GM04503 (cell line): ENCODE data around the gene EBF3.

Experiments
- DNase-seq: peaks from one replicate; pipeline ENCODE4 v3.0.0-alpha.2; 2012; ENCODE audit warnings: low read depth

EBF3 gene

DNA sequence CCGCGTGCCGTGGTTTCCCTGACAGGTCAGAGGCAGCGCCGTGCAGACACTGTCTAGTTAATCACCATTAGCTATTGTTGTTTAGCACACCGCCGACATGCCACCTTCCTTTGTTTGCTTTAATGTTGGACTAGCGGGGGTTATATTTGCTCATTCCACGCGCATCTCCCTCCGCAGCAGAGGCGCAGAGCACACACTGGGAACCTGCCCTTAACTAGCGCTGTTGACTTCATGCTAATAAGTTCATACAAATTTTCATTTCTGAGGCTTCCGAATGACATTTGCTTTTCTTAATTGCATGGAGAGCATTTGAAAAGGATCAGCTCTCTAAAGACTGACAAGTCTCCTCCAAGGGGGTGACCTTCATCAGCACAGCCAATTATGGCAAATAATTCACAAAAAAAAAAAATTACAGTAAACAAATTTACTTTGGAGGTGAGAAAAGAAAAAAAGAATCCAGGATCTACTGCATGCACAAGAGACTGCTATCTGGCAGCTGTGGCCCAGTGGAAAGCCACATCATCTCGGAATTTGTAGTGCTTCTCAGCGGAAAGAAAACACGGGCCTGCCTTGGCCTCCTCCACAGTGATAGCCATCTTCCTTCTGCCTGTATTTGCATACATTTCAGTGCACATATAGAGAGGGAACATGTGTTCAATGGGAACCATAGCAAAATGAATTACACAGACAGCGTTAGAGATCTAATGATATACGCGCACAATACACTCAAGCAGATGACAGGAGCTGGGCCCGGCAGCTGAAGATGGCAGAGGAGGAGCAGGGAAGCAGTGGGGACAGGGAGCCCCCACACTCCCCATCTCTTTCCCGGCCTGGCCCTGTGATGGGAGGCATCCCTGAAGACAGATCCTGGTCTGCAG lies 94.2 kb downstream of the EBF3 start:
- no peak for DNase-seq

GRCh38 chr10:129868449-129869035 lies 95.5 kb downstream of the EBF3 start:
- no peak for DNase-seq

DNA sequence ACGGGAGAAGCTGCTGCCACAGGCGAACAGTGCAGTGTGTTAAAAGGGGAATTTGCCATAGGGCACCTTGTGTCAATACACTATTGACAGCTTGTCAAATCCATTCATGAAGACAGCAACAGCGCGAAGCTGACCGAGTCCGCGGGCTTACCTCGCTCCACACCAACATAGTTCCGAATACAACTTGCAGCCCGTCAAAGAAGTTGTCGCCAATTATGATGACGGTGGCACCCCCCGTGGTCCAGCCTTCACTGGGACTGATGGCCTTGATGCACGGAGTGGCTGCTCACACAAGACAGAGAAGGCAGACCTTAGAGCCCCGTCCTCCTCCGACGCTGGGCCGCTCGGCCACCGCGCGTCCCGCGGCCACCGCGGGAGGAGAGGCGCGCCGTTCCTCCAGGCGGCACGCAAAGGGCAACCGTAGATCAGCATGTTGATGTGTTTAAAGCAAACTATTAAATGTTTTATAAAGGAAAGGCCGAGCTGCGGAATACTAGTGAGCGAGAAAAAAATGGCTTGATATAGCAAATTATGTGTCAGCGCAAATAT lies 96.4 kb downstream of the EBF3 start:
- DNase-seq, result no peak

DNA sequence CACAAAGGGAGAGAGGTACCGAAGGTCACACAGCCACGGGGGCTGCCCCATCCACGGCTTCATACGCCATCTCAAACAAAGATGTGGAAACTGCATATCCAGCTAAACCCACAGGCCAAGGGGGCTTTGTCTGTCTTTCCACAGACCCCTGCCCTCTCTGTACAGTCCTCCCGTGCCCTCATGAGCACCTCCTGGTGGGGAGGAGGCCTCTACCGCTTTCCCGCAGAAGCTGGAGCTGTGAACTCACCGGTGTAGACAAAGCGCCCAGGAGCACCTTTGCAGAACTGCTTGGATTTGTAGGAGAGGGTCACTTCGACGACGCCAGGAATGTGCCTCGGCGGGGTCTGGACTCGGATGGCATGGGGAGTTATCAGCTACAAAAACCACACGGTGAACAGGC lies 97.2 kb downstream of the EBF3 start:
- no peak for DNase-seq

GRCh38 chr10:129865960-129866359 lies 98.1 kb downstream of the EBF3 start:
- DNase-seq, result no peak

- no peak for DNase-seq
These were observed 98.7 kb downstream of the EBF3 start for GRCh38 chr10:129865413-129865812.

DNA sequence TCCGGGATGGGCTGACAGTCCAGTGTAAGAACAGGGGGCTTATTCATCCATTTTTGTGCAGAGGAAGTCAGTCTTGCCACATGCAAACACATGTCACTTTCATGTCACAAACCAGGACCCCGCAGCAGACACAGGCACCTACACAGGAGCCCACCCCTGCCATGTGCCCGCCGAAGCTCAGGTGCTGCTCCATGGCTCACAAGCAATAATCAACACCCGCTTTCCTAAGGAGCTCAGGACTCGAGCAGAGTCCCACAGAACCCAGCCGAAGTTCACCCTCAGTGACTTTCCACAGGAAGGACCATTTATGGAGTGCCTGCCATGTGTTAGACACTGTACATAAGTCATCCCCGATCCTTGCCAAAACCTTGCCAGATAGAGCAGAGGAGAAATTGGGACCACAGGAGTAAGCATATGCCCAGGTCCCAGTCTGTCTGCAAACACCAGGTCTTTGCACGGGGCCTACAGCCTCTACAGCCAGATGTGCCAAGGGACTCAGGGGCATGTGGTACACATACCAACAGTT lies 99.4 kb downstream of the EBF3 start:
- DNase-seq, result no peak

DNA sequence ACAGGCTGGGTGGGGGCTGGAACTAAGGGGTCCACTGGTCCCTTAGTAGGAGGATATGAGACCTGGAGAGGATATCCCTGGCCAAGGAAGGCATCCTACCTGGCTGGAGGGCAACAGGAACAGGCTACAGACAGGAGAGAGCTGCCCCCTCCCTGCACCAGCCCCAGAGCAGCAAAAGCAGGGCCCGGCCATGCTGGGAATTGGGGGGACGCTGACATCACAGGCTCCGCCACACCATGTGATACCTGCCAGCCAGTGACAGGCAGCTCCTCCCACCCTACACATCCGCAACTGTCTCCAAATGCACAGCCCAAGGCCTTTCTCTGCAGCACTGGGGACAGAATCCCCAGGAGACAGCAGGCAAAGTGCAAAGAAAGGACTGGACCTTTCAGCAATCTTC lies 100.0 kb downstream of the EBF3 start:
- no peak for DNase-seq

GRCh38 chr10:129863201-129863663 lies 100.8 kb downstream of the EBF3 start:
- DNase-seq, result no peak

GRCh38 chr10:129861776-129862531 lies 102.1 kb downstream of the EBF3 start:
- no peak for DNase-seq

- no peak for DNase-seq
These were observed 103.7 kb downstream of the EBF3 start for GRCh38 chr10:129860396-129860795.

DNA sequence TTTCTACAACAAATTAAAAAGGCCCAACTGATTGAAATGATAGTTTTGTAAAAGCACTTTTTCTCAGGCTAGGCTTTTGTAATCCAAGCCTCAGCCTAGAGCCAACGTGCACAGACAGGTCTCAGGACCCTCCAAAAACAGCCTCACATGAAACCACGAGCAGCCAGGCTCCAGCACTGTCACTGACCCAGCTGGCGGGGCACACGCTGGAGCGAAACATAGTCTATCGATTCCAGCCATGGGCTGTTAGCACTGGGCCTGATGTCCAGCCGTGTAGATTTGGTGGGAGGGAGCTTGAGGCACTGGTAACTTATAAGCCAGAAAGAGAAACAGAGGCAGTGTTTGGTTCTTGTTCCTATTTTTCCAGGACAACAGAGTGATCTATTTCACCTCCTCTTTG lies 104.5 kb downstream of the EBF3 start:
- DNase-seq, result no peak

DNA sequence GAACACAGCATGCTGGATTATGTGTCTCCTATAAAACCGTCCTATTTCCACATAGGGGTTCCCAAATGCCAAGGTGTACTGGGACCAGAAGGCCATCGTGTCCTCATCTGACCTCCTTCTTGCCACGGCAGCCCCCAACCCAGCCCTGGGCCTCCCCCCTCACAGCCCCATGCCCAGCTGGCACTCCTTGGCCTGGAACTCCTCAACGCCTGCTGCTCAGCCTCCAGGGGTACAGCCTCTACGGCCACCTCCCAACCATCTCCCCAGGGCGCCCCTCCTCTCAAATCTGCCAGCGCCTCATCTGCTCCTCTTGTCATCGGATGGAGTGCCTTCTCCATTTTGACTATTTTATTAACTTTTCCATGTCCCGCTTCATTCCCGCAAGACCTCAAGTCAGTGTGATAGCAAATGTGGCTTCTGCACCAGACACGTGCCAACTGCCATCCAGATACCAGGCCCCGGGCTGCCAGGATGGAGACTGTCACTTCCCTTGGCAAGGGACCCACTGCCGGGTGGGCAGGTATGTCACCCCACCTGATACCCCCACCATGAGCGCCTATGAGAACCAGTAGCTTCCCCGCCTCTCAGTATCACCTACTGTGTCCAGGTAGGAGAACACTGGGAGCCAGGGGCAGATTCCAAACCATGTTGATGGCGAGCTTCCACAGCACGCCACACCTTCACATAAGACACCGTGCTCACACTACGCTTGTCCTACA lies 106.7 kb downstream of the EBF3 start:
- DNase-seq, result no peak

GRCh38 chr10:129855836-129856563 lies 108.1 kb downstream of the EBF3 start:
- DNase-seq, result no peak

DNA sequence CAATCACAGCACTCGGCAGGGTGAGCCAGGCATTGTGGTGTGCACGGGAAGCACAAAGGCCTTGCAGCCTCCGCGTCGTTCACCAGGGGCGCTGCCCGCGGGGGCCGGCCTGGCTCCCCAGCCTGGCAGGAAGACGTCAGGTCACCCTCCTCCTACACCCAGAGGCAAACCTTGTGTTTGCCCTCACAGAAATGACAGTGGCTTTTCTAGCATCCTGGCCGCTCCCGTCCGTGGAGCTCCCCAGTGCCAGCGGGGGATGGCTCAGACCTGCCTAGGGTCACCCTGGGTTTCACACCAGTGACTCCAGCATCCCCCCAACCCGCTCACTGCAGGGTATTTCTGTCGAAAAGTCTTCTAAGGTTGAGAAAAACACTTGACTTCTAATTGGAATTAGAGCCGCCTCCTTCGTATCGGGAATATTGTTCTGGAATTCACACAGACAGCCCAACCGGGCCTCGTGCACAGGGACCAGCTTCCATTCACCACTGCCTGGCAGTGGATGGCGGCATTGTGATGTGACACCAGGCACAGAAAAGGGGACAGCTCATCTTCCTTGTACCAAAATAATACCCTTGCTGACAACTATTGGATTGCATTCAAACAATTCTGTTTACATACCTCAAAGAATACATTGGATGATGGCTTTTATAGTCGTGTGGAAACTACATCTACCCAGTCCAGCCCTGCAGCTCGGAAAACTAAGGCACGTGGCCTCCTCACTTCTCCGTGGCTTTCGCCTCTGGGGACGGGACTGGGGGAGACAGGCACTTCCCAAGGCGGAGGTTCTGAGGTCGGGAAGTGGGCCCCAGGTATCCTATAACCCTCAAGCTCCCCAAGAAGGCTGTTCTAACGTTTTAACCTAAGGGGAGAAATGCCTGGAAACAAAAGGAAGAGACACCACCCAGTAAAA lies 109.0 kb downstream of the EBF3 start:
- DNase-seq, result no peak

GRCh38 chr10:129854158-129854557 lies 109.9 kb downstream of the EBF3 start:
- no peak for DNase-seq

- DNase-seq, result no peak
These were observed 110.5 kb downstream of the EBF3 start for GRCh38 chr10:129853562-129853903.

DNA sequence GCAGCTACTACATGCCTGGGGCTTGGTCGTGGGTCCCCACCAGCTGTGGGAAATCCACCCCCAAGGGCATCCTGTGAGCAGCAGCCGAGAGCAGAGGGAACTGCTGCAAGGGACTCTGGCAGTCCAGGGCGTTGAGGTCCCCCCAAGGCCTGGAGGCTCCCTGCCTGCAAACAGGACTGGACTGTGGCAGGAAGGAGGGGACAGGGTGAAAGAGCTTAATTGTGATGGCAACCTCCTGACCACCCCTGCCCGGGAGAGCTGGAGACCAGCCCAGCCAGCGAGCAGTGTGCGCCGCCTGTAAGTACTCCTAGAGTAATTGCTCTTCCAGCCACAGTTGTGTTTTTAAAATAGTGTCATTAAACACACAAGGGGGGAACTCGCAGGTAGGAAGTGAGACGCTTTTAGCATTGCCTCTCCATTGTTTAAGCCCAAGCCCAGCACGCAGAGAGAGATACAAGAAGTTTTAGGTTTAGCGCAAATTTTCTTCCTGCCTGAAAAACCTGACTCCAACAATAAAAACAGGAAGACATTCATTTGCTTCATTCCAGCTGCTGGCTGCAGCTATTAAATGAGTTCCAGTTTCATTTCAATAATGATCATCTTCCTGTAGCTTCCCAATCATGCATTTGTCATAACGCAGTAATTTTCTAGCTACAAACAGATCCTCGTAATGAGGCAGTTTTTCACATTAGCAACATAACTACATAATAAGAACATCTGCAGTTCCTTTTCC lies 111.1 kb downstream of the EBF3 start:
- DNase-seq, result no peak

GRCh38 chr10:129851941-129852640 lies 112.0 kb downstream of the EBF3 start:
- no peak for DNase-seq
